Measurements from ENCODE around the gene KRT86.
"Not testable (repeated sequence)": the region's sequence is repeated elsewhere in the genome, so short reads cannot be mapped to it uniquely, and the experiment has no call there.

Gene KRT86

DNA sequence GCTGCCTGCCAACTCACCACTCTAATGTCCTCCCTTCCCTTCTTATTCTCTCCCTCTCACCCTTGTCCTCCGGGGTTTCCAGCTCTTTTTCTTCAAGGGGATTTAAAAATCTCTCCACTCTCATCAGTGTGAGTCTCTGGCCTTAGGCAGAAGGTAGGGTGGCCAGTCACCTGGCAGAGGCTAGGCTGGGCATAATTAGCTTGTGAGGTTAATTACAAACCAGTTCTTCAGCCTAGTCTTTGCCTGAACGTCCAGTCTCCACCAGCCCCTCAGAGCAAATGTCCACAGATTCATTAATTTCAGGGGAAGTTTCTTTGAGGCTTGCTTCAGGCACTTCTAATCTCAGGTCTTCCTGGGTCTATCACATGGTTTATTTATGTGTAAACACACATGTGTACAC, 34.7 kb upstream of the KRT86 start:
- no peak for DNase-seq

DNA sequence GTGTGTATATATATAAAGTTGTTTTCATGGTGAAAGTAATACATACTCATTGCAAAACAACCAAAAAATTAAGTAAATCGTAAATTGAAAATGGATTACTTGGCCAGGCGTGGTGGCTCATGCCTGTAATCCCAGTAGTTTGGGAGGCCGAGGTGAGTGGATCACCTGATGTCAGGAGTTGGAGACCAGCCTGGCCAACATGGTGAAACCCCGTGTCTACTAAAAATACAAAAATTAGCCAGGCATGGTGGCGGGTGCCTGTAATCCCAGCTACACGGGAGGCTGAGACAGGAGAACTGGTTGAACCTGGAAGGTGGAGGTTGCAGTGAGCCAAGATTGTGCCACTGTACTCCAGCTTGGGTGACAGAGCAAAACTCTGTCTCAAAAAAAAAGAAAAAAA, 34.2 kb upstream of the KRT86 start:
- DNase-seq = not testable (repeated sequence)

DNA sequence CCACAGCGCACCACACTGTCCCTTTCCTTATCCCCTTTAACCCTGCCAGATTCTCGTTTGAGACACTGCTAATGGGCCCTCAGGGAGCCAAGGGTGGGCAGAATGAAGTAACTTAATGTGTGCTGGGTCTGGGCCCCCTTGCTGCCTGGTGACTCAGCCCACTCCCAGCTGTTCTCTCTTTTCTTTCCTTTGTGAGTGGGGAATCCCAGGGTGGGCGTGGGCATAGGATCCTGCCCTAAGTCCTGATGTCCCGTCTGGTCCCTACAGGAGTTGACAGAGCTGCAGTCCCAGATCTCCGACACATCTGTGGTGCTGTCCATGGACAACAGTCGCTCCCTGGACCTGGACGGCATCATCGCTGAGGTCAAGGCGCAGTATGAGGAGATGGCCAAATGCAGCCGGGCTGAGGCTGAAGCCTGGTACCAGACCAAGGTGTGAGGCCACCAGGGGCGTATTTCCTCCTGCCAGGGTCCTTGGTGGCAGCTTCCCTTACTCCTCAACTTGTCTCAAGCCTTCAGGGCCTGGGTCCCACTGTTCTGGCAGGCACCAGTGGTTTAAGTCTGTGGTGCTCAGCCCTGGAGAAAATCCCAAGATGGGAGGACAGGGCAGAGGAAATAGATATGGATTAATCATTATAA, 33.1 kb upstream of the KRT86 start:
- peak in 1 of 2 experiments; percentile 43 for DNase-seq

DNA sequence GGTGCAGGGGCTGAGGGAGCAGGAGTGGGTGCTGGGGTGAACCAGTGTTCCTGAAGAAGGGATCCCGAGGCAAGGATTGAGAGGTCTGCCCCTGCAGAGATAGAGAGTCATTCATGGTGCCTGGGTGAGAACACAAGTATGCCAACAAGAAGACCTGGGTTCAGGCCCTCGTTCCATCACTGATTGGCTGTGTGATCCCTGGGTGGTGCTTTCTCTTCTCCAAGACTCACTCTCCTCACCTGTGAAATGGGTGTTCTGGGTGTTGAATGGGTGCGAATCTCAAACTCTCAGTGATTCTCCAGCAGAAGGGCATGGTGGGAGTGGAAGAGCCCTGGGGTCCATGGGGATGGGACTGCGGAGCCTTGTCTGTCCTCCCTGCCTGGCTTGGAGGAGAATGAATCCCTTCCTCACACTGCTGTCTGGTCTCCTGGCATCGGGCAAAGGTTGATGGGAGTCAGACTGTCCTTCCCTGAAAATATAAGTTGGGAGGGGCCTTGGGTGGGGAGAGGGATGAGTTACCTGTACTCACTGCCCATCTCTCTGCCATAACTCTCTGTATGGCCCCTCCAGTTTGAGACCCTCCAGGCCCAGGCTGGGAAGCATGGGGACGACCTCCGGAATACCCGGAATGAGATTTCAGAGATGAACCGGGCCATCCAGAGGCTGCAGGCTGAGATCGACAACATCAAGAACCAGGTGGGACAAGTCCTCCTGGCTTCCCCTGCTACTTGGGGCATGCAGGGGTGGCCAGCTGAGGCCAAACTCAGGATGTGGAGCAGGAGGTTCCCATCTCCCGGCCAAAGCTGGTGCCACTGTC, 31.8 kb upstream of the KRT86 start:
- DNase-seq = no peak

DNA sequence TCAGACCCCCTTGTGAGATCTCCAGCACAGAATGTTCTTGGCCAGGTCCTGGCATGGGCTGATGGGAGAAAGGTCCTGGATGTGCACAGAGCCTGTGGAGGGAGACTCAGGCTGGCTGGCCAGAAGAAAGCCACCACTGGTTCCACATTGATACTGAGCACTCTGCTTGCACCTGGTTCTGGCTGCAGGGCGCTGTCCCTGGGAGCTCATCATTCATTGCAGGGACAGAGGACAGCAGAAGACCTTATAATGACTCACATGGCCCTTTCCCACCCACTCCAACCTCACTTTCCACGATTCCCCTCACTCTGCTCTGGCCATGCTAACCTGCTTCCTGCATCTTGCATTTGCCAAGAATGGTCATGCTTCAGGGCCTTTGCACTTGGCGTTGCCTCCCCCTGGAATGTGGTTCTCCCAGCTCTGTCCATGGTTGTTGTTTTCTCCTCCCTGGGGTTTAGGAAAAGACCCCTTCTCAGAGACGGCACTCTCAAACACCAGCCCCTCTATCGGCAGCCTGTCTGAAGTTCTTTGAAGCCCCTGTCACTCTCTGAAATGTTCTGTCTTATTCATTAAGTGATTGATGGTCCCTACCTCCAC, 31.1 kb upstream of the KRT86 start:
- no peak for DNase-seq

DNA sequence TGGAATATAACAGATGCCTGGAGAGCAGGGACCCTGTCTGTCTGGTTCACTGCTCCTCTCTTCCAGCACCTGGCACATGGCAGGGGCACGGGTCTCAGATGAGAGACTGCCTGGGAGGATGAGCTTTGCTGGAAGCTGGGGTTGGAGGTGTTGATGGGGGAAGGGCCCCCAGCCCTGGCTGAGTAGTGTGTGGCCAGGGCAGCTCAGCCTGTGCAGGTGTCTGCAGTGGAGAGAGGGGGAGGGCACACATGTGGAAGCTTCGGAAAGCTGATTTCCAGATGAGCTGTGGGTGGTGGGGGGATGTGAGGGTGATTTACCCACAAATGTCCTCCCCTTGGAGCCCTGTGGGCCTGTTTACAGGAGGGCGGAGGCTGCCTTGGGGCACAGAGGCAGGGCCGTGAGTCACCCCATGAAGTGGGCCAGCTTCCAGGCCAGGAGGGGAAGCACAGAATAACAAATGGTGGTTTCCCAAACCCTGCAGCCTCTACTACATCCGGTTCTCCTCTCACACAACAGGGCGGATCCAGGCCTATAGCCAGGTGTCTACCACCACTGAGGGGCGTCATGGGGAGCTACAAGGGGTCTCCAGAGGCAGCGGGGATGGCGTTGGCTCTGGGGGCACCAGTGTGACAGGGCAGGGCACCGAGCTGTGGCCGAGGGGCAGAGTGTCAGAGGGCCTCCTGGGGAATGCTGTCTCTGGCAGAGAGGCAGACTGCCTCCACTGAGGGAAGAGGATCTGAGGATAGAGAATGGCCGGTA, 30.4 kb upstream of the KRT86 start:
- DNase-seq = no peak

DNA sequence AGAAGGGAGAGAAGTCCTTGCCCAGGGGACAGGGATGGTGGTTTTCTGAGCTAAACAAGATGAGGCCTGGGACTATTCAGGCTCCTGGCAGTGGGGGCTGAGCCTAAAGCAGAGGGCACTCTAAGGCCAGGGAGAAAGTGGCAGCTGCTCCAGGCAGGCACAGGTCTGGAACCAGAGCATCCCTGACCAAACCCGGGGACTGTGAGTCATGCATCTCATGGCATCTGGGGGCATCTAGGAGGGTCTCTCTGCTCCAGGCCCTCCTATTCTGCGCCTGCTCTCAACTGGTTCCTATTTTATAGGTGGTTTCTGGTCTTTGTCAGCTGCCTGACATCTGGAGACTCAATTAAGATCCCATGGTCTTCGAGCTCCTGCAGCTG, 29.8 kb upstream of the KRT86 start:
- no peak for DNase-seq

DNA sequence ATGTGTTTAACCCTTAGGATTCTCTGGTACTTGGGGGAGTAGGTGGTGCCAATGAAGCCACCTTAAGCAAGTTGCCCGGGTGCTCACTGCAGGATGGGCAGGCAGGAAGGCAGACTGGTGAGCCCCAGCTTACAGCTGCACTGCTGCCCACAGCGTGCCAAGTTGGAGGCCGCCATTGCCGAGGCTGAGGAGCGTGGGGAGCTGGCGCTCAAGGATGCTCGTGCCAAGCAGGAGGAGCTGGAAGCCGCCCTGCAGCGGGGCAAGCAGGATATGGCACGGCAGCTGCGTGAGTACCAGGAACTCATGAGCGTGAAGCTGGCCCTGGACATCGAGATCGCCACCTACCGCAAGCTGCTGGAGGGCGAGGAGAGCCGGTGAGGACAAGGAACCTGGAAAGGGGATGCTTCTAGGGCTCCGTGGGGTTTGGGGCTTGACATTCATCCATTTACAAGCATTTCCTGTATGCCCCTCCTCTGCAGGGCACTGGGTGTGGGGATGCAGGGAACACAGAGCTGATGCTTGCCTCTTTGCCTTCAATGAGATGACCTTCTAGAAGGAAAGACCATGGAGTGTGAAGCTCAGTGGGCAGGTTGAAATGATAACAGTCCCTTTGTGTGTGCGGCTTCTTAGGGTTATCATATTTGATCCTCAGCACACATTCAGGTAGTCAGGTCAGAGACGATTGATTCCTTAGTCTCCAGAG, 29.0 kb upstream of the KRT86 start:
- no peak for DNase-seq

DNA sequence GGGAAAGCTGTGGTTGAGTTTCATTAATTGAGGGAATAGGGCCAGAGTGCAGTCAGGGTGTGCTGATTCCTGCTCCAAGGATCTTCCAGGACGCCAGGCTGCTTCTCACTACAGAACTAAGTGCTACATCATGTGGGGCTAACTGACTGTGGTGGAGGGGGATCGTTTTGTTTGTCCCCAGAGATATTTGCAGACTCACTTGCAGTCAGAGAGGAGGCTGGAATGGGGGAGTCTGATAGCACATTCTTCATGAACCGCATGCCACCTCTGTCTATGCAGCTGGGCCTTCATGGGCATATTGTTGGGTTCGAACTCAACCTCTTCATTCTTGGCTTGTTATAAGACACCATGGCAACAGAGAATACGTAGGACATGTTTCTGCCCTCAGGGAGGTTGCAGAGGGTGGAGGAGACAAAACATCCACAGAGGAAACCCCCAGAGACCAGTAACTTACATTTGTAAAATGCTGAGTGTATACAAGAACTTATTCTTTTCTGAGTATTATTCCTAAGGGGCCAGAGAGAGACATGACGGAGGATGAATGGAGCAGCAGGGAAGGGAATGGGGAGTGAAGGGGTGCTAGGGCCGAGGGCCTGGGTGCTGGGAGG, 28.4 kb upstream of the KRT86 start:
- DNase-seq = no peak

DNA sequence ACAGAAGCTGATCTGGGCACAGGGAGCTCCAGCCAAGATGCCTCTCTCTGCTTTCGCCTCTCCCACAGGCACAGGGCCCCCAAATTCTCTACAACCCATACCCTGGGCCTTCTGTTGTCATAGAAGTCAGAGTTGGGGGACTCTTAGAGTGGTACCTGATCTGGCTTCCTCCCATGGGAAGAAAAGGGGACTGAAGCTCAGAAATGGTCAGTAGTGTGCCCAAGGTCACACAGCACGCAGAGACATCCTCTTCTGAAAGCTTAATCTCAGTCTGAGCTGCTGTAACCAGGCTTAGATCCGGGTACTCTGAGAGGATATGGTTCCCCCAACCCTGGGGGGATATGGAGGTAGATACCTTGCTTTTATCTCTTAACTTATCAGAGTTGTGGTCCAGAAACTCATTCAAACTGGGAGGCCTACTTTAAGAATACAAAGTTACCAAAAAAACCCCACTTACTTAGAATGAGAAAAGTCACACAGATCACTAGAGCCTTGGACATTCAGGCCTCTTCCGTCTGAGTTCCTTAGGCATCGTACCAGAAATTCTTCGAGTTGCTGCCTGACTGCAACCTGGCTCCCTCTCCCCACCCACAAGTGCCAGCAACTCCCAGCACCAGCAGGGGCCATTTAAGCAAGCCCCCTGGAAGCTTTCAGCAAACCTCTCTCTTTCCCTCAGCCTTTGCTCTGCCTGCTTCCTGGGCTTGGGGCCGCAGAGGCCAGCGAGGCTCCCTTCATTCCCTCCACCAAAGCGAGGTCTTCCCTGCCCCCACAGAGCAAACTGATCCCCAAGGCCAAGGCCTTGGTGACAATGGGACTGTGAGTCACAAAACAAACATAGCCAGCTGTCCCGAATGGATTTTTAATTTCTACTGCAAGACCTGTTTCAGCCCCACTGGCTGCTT, 27.5 kb upstream of the KRT86 start:
- DNase-seq = peak; percentile 31 to 65

DNA sequence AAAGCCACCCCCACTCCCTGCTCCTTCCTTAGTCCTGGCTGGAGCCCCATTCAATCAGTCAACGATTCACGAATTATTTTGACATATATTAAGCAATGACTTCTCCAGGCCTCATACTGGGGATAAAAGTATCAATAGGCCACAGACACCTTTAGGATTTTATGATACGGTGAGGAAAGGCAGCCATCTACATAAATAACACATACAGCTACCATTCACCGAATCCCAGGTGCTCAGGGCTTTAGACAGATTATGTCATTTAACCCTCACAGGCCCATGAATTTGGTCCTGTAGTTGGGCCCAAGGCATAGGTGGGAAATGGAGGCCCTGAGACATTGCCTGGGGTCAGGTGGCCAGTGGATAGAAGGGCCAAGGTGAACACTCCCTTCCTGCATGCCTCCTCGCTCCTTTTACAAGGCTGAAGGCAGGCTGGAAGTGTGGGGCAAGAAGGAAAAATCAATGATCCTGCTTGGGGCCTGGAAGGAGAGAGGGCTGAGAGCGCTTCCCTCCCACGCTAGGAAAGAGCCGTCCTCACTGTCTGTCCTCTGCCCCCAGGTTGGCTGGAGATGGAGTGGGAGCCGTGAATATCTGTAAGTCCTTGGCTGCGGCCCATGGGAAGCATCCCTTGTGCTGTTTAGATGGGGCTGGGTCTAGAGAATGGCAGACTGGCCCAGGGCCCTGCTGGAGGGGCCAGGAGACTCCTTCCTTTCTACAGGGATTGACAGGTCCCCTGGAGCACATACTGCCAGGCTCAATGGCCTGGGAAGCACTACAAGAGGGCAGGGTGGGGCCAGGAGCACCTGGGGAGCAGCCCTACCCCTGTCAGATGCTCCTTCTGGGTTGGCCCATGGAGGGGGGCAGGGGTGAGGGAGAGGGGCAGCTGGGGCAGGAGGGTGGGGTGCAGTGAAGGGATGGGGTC, 26.6 kb upstream of the KRT86 start:
- DNase-seq = peak in 1 of 2 experiments; percentile 31

DNA sequence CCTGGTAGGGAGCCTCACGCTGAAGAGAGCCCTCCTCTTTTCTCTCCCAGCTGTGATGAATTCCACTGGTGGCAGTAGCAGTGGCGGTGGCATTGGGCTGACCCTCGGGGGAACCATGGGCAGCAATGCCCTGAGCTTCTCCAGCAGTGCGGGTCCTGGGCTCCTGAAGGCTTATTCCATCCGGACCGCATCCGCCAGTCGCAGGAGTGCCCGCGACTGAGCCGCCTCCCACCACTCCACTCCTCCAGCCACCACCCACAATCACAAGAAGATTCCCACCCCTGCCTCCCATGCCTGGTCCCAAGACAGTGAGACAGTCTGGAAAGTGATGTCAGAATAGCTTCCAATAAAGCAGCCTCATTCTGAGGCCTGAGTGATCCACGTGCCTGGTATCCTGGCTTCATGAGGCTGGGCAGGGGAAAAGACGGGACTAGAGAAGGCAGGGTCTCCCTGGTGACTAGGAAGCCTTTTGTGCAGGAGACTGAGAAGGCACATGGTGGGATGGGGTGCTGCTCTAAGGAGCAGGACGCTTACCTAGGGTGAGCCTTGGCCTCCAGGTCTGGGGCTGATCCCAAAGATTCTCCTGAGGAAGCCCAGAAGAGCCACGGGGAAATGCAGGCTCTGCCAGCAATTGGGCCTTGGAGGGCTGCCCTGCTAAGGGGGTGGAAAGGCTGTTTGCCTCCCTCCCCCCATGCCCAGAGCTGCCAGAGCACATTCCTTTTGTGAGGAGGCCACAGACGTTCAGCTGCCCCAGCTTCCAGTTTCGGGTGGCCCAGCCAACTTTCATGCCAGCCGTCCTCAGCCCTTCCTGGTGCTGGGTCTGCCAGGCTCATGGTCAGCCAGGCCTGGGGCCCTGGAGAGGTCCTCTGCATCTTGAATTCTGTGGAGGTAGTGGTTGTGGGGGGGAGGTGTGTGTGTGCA, 25.6 kb upstream of the KRT86 start:
- no peak for DNase-seq

DNA sequence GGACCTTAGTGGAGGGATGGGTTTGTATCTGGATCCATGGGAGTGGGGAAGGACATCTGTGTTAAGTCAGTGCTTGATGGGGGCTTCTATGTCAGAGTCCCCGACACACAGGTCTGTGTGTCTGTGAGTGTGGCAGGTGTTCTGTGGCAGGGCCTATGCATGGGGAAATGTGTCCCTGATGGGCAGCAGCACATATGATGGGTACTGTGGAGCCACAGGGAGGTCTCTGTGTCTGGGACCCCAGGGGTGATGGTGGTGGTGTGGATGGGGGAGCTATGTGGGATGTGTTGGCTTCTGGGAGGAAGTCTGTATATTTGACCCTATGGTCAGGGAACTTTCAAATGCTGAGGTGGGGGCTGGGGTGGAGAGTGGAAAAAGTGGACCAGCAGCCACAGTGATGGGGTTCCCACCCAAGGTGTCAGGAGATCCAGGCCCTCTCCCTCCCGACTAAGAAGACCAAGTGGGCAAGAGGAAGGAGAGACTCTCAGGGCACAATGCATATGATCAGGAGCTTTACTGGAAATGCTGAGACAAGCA, 24.9 kb upstream of the KRT86 start:
- no peak for DNase-seq

DNA sequence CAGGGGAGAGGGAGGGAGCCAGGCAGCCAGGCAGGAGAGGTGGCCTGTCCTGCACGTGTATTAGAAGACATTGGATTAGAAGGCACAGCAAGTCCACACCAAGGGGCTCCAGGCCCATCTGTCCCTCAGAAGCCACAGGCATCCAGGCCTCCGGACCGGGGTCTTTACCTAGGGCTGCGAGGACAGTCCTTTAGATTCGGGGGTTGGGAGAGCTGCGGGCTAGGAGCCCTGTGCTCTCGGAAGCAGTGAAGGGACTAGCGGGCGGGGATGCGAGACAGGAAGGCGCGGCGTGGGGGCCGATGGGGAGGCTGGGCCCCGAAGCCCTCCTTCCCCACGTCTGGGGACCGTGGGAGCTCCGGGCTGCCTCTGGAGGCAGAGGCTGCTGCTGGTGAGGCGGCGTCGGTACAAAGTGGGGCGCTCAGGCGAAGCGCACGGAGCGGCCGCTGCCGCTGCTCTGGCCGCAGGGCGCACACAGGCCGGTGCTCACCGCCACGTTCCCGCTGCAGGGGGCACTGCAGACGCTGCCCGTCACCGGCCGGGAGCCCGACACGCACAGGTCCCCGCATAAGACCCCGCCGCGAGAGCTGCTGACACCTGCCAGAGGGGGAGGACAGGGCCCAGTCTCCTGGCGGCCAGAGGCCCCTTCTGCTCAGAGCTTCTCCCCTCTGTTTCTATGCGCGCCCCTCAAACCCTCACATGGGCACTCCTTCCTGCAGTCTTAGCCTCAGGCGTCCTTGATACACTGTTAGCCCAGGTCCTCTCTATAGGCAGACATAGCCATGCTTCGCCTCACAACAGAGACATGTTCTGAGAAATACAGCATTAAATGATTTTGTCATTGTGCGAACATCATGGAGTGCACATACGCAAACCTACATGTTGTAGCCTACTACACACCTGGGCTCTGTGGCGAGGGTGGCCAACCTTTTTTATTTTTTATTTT, 24.1 kb upstream of the KRT86 start:
- DNase-seq = no peak

DNA sequence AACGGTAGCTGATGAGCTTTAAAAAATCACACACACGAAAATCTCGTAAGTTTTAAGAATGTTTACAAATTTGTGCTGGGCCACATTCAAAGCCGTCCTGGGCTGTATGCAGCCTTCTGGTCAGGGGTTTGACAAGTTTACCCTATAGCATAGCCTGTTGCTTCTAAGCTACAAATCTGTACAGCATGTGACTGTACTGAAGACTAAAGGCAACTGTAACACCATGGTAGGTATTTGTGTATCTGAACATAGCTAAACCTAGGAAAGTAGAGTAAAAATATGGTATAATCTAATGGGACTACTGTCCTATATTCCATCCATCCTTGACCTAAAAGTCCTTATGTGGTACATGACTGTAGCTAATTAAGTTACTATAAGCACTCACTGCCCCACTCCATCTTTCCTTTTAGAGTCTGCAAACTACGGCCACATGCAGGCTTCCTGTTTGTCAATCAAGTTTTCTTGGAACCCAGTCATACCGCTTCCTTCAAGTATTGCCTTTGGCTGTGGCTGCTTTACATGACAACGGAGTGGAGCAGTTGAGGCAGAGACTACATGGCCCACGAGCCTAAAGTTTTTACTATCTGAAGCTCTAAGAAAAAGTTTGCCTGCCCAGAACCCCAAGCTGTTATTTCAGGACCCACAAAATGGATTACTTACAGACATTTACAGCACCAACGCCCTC, 22.9 kb upstream of the KRT86 start:
- no peak for DNase-seq

DNA sequence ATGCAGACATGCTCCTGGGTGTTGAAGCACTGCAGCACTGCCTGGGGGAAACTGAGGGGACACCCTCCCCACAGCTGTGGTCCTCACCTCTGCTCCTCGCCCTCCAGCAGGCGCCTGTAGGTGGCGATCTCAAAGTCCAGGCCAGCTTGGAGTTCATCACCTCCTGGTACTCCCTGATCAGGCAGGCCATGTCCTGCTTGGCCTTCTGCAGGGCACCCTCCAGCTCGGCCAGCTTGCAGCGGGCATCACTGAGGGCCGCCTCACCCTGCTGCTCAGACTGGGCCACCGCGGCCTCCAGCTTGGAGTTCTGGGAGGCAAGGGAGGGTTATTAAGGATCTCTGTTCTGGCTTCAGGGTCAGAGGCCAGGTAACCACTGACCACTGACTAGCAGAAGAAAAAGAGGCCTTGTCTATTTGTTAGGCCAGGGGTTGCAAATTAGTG, 22.2 kb upstream of the KRT86 start:
- DNase-seq = not testable (repeated sequence)
